Trophoblast cell (in vitro differentiated cells and primary cell): ENCODE data around the gene PDLIM5.

Source experiments
- DNase-seq, 2 donors: peaks; one replicate each; pipeline ENCODE4 v3.0.0-alpha.2; 2016
- H2AFZ ChIP-seq: 2 replicates; pipeline ENCODE4 v1.6.1; 2013; ENCODE audit warnings: low read length, moderate library complexity, mild to moderate bottlenecking; ENCODE audit not compliant: insufficient read depth, poor library complexity
- H2AK5ac ChIP-seq: 2 replicates; pipeline ENCODE4 v1.6.1; 2013; ENCODE audit warnings: mild to moderate bottlenecking, low read length
- H2BK120ac ChIP-seq: 2 replicates; pipeline ENCODE4 v1.6.1; 2013; ENCODE audit warnings: low read length, mild to moderate bottlenecking, moderate library complexity; ENCODE audit not compliant: insufficient read depth, poor library complexity
- H2BK12ac ChIP-seq: 2 replicates; pipeline ENCODE4 v1.6.1; 2013; ENCODE audit warnings: mild to moderate bottlenecking, low read length, moderate library complexity
- H2BK5ac ChIP-seq: 2 replicates; pipeline ENCODE4 v1.6.1; 2013; ENCODE audit warnings: low read length, low read depth, moderate library complexity, mild to moderate bottlenecking; ENCODE audit not compliant: poor library complexity
- H3K14ac ChIP-seq: 2 replicates; pipeline ENCODE4 v1.6.1; 2013; ENCODE audit warnings: mild to moderate bottlenecking, low read length
- H3K18ac ChIP-seq: 2 replicates; pipeline ENCODE4 v1.6.1; 2013; ENCODE audit warnings: mild to moderate bottlenecking, low read length
- H3K23ac ChIP-seq: 2 replicates; pipeline ENCODE4 v1.6.1; 2013; ENCODE audit warnings: low read length
- H3K27ac ChIP-seq: 2 replicates; pipeline ENCODE4 v1.5.1; 2013; ENCODE audit warnings: low read depth, mild to moderate bottlenecking, inconsistent platforms, low read length, moderate library complexity
- H3K27me3 ChIP-seq: 2 replicates; pipeline ENCODE4 v1.6.1; 2013; ENCODE audit warnings: inconsistent platforms, mild to moderate bottlenecking, low read length, moderate library complexity; ENCODE audit not compliant: insufficient read depth
- H3K36me3 ChIP-seq, 2 experiments: 1 replicate in 1 of 2; 2 replicates in 1 of 2; pipeline ENCODE4 v1.6.1; 2013; ENCODE audit warnings: low read length in 2 of 2, mild to moderate bottlenecking in 2 of 2, moderate library complexity in 1 of 2; ENCODE audit not compliant: insufficient read depth in 2 of 2, control insufficient read depth in 1 of 2
- H3K4ac ChIP-seq: 2 replicates; pipeline ENCODE4 v1.6.1; 2013; ENCODE audit warnings: low read depth, mild to moderate bottlenecking, low read length, moderate library complexity
- H3K4me1 ChIP-seq, 2 experiments: 1 replicate in 1 of 2; 2 replicates in 1 of 2; pipeline ENCODE4 v1.6.1; 2013; ENCODE audit warnings: low read length in 2 of 2, mild to moderate bottlenecking in 2 of 2, moderate library complexity in 1 of 2; ENCODE audit not compliant: insufficient read depth in 2 of 2, control insufficient read depth in 1 of 2
- H3K4me2 ChIP-seq: 2 replicates; pipeline ENCODE4 v1.6.1; 2013; ENCODE audit warnings: inconsistent platforms, mild to moderate bottlenecking, low read length, moderate library complexity
- H3K4me3 ChIP-seq: 2 replicates; pipeline ENCODE4 v1.5.1; 2013; ENCODE audit warnings: mild to moderate bottlenecking, low read depth, low read length, inconsistent platforms
- H3K79me1 ChIP-seq: one replicate; pipeline ENCODE4 v1.6.1; 2013; ENCODE audit warnings: low read length
- H3K79me2 ChIP-seq: 2 replicates; pipeline ENCODE4 v1.6.1; 2013; ENCODE audit warnings: low read length, mild to moderate bottlenecking; ENCODE audit not compliant: control insufficient read depth, insufficient read depth, poor library complexity
- H3K9ac ChIP-seq: 2 replicates; pipeline ENCODE4 v1.6.1; 2013; ENCODE audit warnings: mild to moderate bottlenecking, low read length
- H3K9me3 ChIP-seq: 2 replicates; pipeline ENCODE4 v1.6.1; 2013; ENCODE audit warnings: low read depth, mild to moderate bottlenecking, control low read depth, inconsistent platforms, low read length; ENCODE audit not compliant: insufficient read depth
- H4K12ac ChIP-seq: 2 replicates; pipeline ENCODE4 v1.6.1; 2013; ENCODE audit warnings: low read depth, mild to moderate bottlenecking, low read length, moderate library complexity
- H4K8ac ChIP-seq: 2 replicates; pipeline ENCODE4 v1.6.1; 2013; ENCODE audit warnings: low read depth, mild to moderate bottlenecking, low read length, moderate library complexity
- H4K91ac ChIP-seq: one replicate; pipeline ENCODE4 v1.6.1; 2013; ENCODE audit warnings: low read depth, mild to moderate bottlenecking, low read length, moderate library complexity
- WGBS: extraction: QIAGEN DNeasy Blood & Tissue Kit; methylation state at CpG from one replicate; pipeline ENCODE4 v1.1.7; 2013; ENCODE audit warnings: missing lambda C conversion rate; ENCODE audit not compliant: insufficient read length, insufficient coverage; ENCODE audit errors: extremely low coverage; 5-methylcytosine and 5-hydroxymethylcytosine counted together

PDLIM5 gene

GRCh38 chr4:94525993-94526728 lies 74.4 kb downstream of the PDLIM5 start:
- no CpG with 5 or more reads among the region's 3 CpGs for WGBS

GRCh38 chr4:94527556-94528233 lies 76.0 kb downstream of the PDLIM5 start:
- Histone ChIP-seq H2AFZ (no peak overlapping the region), H4K12ac (no peak overlapping the region), H3K79me2 (no peaks in the 10 kb centered on the region), H3K4me1 (peaks cover 2 to 6% of the 10 kb centered on the region in 2 experiments), H3K18ac (peak overlapping the region; percentile 93), H3K4me2 (no peak overlapping the region), H3K9ac (no peak overlapping the region), H3K23ac (peak overlapping the region; percentile 13), H2BK5ac (peak overlapping the region; percentile 13), H2BK120ac (no peak overlapping the region), H3K36me3 (peaks cover 3 to 7% of the 10 kb centered on the region in 2 experiments), H3K9me3 (no peaks in the 10 kb centered on the region), H3K4me3 (no peak overlapping the region), H3K27ac (peak overlapping the region; percentile 34), H2AK5ac (no peak overlapping the region), H3K27me3 (no peaks in the 10 kb centered on the region), H4K8ac (no peak overlapping the region), H3K14ac (no peak overlapping the region), H3K79me1 (peaks cover 2% of the 10 kb centered on the region), H2BK12ac (peak overlapping the region; percentile 49), H4K91ac (no peak overlapping the region), H3K4ac (no peak overlapping the region)
- no CpG with 5 or more reads among the region's 3 CpGs for WGBS
- DNase-seq = no peak

More at GRCh38 chr4:94525993-94526728, 74.4 kb downstream of the PDLIM5 start:
- H2AFZ ChIP-seq = no peak overlapping the region
- no peak overlapping the region for H4K91ac ChIP-seq
- H3K18ac ChIP-seq = no peak overlapping the region
- H3K27me3 ChIP-seq = no peaks in the 10 kb centered on the region
- no peak overlapping the region for H3K4me2 ChIP-seq
- H3K4ac ChIP-seq = no peak overlapping the region
- no peak overlapping the region for H2AK5ac ChIP-seq
- no peak overlapping the region for H3K23ac ChIP-seq
- no peak overlapping the region for H2BK120ac ChIP-seq
- no peak overlapping the region for H3K4me3 ChIP-seq
- H3K79me1 ChIP-seq = peaks cover 2% of the 10 kb centered on the region
- no peaks in the 10 kb centered on the region for H3K79me2 ChIP-seq
- no peak for DNase-seq
- no peak overlapping the region for H3K14ac ChIP-seq
- no peak overlapping the region for H2BK12ac ChIP-seq
- no peak overlapping the region for H3K27ac ChIP-seq
- no peak overlapping the region for H4K12ac ChIP-seq
- H3K36me3 ChIP-seq = peaks cover 3 to 5% of the 10 kb centered on the region in 2 experiments
- H2BK5ac ChIP-seq = no peak overlapping the region
- H3K4me1 ChIP-seq = peaks cover 2 to 6% of the 10 kb centered on the region in 2 experiments
- H3K9me3 ChIP-seq = no peaks in the 10 kb centered on the region
- H3K9ac ChIP-seq = no peak overlapping the region
- H4K8ac ChIP-seq = no peak overlapping the region

- Histone ChIP-seq H3K9ac (no peak overlapping the region), H3K14ac (no peak overlapping the region), H3K79me1 (peaks cover 2% of the 10 kb centered on the region), H3K18ac (no peak overlapping the region), H3K27ac (no peak overlapping the region), H3K4me1 (peaks cover 2 to 6% of the 10 kb centered on the region in 2 experiments), H2BK120ac (no peak overlapping the region), H3K23ac (no peak overlapping the region), H3K9me3 (no peaks in the 10 kb centered on the region), H3K4ac (peak overlapping the region; percentile 10), H4K8ac (no peak overlapping the region), H3K4me3 (no peak overlapping the region), H3K36me3 (peaks cover 3 to 7% of the 10 kb centered on the region in 2 experiments), H2AK5ac (no peak overlapping the region), H2BK5ac (no peak overlapping the region), H4K12ac (no peak overlapping the region), H3K79me2 (no peaks in the 10 kb centered on the region), H4K91ac (no peak overlapping the region), H2AFZ (no peak overlapping the region), H2BK12ac (peak overlapping the region; percentile 71), H3K4me2 (no peak overlapping the region), H3K27me3 (no peaks in the 10 kb centered on the region)
- DNase-seq = no peak
- WGBS = no CpG with 5 or more reads among the region's 8 CpGs
These were observed 77.2 kb downstream of the PDLIM5 start for GRCh38 chr4:94528792-94529451.

GRCh38 chr4:94530073-94530472 lies 78.3 kb downstream of the PDLIM5 start:
- H3K4me1 ChIP-seq = peaks cover 3 to 7% of the 10 kb centered on the region in 2 experiments
- H3K18ac ChIP-seq = no peak overlapping the region
- no peak overlapping the region for H2BK120ac ChIP-seq

More at GRCh38 chr4:94530073-94530472, 78.3 kb downstream of the PDLIM5 start:
- no peak overlapping the region for H3K4me3 ChIP-seq
- no peak overlapping the region for H2AK5ac ChIP-seq
- H3K79me1 ChIP-seq = no peaks in the 10 kb centered on the region
- H3K14ac ChIP-seq = no peak overlapping the region
- H3K27me3 ChIP-seq = no peaks in the 10 kb centered on the region
- H3K9ac ChIP-seq = no peak overlapping the region
- no peak overlapping the region for H3K27ac ChIP-seq
- H4K12ac ChIP-seq = no peak overlapping the region
- H2AFZ ChIP-seq = no peak overlapping the region
- no peak overlapping the region for H2BK5ac ChIP-seq
- no peak overlapping the region for H3K4ac ChIP-seq
- no peaks in the 10 kb centered on the region for H3K9me3 ChIP-seq
- H4K91ac ChIP-seq = no peak overlapping the region
- no peaks in the 10 kb centered on the region for H3K79me2 ChIP-seq
- H2BK12ac ChIP-seq = no peak overlapping the region
- H3K4me2 ChIP-seq = no peak overlapping the region
- no peak for DNase-seq
- peaks cover 3 to 6% of the 10 kb centered on the region in 2 experiments for H3K36me3 ChIP-seq
- no peak overlapping the region for H3K23ac ChIP-seq
- H4K8ac ChIP-seq = no peak overlapping the region
